ENCODE measurements around the gene BUD31. TPM values are rescaled to one million over a fixed set of nuclear protein-coding genes. Genes with fewer than 3 reads are reported as not detected.

The BUD31 gene
- total and polyA plus RNA-seq, 4 donors = 88.5 to 185 (median 115) TPM

DNA sequence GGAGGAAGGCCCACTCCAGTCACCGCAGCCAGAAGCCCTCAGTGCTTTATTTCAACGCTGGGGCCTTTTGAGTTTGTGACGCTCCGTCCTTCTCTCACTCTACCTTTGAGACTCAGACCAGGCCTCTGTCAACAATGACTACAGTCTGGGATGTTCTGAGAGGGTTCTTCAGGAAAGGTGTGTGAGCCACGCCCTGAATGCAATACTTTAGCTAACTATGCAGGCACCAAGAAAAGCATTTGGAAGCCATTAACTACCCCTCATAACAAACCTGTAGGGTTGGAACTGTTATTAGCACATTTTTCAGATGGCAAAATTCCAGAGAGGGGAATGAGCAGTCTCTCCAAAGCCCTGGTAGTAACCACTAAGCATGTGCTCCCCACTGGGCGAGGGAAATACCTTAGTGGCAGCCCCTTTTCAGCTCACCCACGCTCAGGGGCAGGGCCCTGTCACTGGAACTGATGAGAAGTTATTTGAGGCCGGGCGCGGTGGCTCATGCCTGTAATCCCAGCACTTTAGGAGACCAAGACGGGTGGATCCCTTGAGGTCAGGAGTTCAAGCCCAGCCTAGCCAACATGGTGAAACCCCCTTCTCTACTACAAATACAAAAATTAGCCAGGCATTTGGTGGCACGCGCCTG, 39.9 kb upstream of the BUD31 start:
- Histone ChIP-seq H3K27ac (ENCODE audit: low read depth in 1 of 2, low read length in 1 of 2) (peak overlapping the region in 1 of 2 donors; percentile 88), H3K27me3 (ENCODE audit: control insufficient read depth in 3 of 3, insufficient read depth in 3 of 3, low read length in 2 of 3) (no peaks in the 10 kb centered on the region), H3K4me3 (no peak overlapping the region), H3K9me3 (ENCODE audit: control insufficient read depth in 4 of 4, insufficient read depth in 3 of 4, low read length in 3 of 4) (no peaks in the 10 kb centered on the region), H3K4me1 (ENCODE audit: control insufficient read depth in 5 of 5, insufficient read depth in 5 of 5, low read length in 5 of 5) (peaks cover 0 to 6% (median 0%) of the 10 kb centered on the region in 5 donors), H3K36me3 (ENCODE audit: control insufficient read depth in 4 of 4, insufficient read depth in 4 of 4, low read length in 4 of 4) (peaks cover 5 to 24% (median 10%) of the 10 kb centered on the region in 4 donors), H3K9ac (ENCODE audit: insufficient read depth in 1 of 2, low read length in 2 of 2) (no peak overlapping the region)
- DNase-seq (no peak), ATAC-seq (ENCODE audit: insufficient read depth, low FRiP score) (no peak)
- WGBS, 2 donors = 79 to 90% methylated on average over 13 of the region's 13 CpGs
- TF ChIP-seq, protein P1, sequence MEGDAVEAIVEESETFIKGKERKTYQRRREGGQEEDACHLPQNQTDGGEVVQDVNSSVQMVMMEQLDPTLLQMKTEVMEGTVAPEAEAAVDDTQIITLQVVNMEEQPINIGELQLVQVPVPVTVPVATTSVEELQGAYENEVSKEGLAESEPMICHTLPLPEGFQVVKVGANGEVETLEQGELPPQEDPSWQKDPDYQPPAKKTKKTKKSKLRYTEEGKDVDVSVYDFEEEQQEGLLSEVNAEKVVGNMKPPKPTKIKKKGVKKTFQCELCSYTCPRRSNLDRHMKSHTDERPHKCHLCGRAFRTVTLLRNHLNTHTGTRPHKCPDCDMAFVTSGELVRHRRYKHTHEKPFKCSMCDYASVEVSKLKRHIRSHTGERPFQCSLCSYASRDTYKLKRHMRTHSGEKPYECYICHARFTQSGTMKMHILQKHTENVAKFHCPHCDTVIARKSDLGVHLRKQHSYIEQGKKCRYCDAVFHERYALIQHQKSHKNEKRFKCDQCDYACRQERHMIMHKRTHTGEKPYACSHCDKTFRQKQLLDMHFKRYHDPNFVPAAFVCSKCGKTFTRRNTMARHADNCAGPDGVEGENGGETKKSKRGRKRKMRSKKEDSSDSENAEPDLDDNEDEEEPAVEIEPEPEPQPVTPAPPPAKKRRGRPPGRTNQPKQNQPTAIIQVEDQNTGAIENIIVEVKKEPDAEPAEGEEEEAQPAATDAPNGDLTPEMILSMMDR (IDR thresholded peaks at IDR 0.05; ENCODE audit: control extremely low read depth, extremely low read depth) = no peak

DNA sequence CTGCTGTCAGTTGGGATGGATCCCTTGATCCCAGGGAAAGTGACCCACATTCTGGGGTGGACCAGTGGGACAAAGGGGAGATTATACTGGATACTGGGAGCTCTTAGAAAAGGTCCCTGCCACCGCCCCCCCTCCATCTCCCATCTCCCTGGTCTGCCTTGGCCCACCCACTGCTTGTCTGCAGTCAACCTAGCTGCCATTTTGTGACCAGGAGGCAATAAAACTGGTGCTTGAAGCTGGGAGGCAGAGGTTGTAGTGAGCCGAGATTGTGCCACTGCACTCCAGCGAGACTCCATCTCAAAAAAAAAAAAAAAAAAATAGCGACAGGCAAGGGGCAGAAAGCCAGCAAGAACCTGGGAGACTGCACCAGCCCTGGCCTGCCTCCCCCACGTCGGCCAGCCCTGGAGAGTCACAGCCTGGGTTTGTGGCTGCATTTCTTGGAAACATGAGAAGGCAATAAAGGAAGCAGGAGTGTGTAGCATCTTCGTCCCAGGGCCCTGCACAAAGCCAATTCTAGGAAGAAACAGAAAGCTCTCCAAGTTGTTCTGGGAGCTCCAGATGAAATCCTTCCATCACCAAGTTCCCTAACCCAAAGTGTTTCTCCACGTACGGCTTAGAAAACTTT, 38.9 kb upstream of the BUD31 start:
- Histone ChIP-seq H3K36me3 (ENCODE audit: control insufficient read depth in 4 of 4, insufficient read depth in 4 of 4, low read length in 4 of 4) (peaks cover under 1 to 17% (median 7%) of the 10 kb centered on the region in 4 donors), H3K4me1 (ENCODE audit: control insufficient read depth in 5 of 5, insufficient read depth in 5 of 5, low read length in 5 of 5) (peaks cover 0 to 6% (median 0%) of the 10 kb centered on the region in 5 donors), H3K27ac (ENCODE audit: low read depth in 1 of 2, low read length in 1 of 2) (peak overlapping the region in 1 of 2 donors; percentile 88), H3K27me3 (ENCODE audit: control insufficient read depth in 3 of 3, insufficient read depth in 3 of 3, low read length in 2 of 3) (no peaks in the 10 kb centered on the region), H3K4me3 (no peak overlapping the region), H3K9me3 (ENCODE audit: control insufficient read depth in 4 of 4, insufficient read depth in 3 of 4, low read length in 3 of 4) (no peaks in the 10 kb centered on the region), H3K9ac (ENCODE audit: insufficient read depth in 1 of 2, low read length in 2 of 2) (no peak overlapping the region)
- TF ChIP-seq, protein P1 (IDR thresholded peaks at IDR 0.05; ENCODE audit: control extremely low read depth, extremely low read depth) = no peak
- ATAC-seq (ENCODE audit: insufficient read depth, low FRiP score) = no peak
- peak in 2 of 3 donors; percentile 22 to 47 for DNase-seq
- 62 to 70% methylated on average over 9 of the region's 9 CpGs for WGBS, 2 donors

DNA sequence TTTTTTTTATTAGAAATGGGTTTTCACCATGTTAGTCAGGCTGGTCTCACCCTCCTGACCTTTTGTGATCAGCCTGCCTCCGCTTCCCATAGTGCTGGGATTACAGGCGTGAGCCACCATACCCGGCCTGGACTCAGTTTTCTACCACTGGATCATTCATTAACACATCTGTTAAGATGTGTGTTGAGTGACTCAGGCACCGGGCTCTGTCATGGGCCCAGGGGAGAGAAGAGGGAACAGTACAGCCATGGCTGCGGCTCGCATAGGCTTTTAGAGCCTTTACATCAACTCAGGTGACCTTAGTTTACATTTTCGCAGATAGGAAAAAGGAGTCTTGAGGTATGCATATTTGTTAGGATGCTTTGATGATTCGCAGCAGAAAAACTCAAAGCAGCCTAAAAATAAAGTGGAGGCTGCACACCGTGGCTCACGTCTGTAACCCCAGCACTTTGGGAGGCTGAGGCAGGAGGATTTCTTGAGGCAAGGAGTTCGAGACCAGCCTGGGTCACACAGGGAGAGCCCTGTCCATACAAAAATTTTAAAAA, 37.3 kb upstream of the BUD31 start:
- no peaks in the 10 kb centered on the region for H3K9me3 ChIP-seq (ENCODE audit: control insufficient read depth in 4 of 4, insufficient read depth in 3 of 4, low read length in 3 of 4)
- peaks cover 0 to 8% (median 0%) of the 10 kb centered on the region in 5 donors for H3K4me1 ChIP-seq (ENCODE audit: control insufficient read depth in 5 of 5, insufficient read depth in 5 of 5, low read length in 5 of 5)
- WGBS, 2 donors = 91 to 93% methylated on average over 11 of the region's 11 CpGs
- DNase-seq = no peak
- TF ChIP-seq, protein P1 (IDR thresholded peaks at IDR 0.05; ENCODE audit: control extremely low read depth, extremely low read depth) = no peak
- no peaks in the 10 kb centered on the region for H3K27me3 ChIP-seq (ENCODE audit: control insufficient read depth in 3 of 3, insufficient read depth in 3 of 3, low read length in 2 of 3)
- ATAC-seq (ENCODE audit: insufficient read depth, low FRiP score) = no peak
- H3K36me3 ChIP-seq (ENCODE audit: control insufficient read depth in 4 of 4, insufficient read depth in 4 of 4, low read length in 4 of 4) = peaks cover 0 to 11% (median 5%) of the 10 kb centered on the region in 4 donors
- no peak overlapping the region for H3K4me3 ChIP-seq
- no peak overlapping the region for H3K9ac ChIP-seq (ENCODE audit: insufficient read depth in 1 of 2, low read length in 2 of 2)
- peak overlapping the region in 1 of 2 donors; percentile 33 for H3K27ac ChIP-seq (ENCODE audit: low read depth in 1 of 2, low read length in 1 of 2)
